ENCODE data around the gene ZNF584.
A peak's percentile ranks its signal among the peaks of the same experiment; 100 is the strongest.
"Not testable (repeated sequence)": the region's sequence is repeated elsewhere in the genome, so short reads cannot be mapped to it uniquely, and the experiment has no call there.

ZNF584 gene

GRCh38 chr19:58406818-58407657, 1.4 kb upstream of the ZNF584 start:
- DNase-seq, result no peak

GRCh38 chr19:58407658-58408151, 744 bp upstream of the ZNF584 start:
- DNase-seq, result no peak

GRCh38 chr19:58409010-58409790, 751 bp downstream of the ZNF584 start:
- DNase-seq, result peak; percentile 9

- no peak for DNase-seq
These were observed 8.2 kb downstream of the ZNF584 start for GRCh38 chr19:58416604-58417003.

- no peak for DNase-seq
These were observed 8.6 kb downstream of the ZNF584 start for GRCh38 chr19:58417071-58417470.

- no peak for DNase-seq
These were observed 20.2 kb downstream of the ZNF584 start for GRCh38 chr19:58428617-58429016.

- no peak for DNase-seq
These were observed 21.3 kb downstream of the ZNF584 start for GRCh38 chr19:58429745-58430144.

- no peak for DNase-seq
These were observed 25.8 kb downstream of the ZNF584 start for GRCh38 chr19:58434217-58434616.

- peak; percentile 96 for DNase-seq
These were observed 31.4 kb downstream of the ZNF584 start, which contains the start of gene ZNF132 for GRCh38 chr19:58439576-58440554. Gene ZNF132, minus strand, starts transcription at chr19:58440153. Its CDS starts 332 bp downstream, at chr19:58439821.

GRCh38 chr19:58440556-58440955, 32.1 kb downstream of the ZNF584 start:
- no peak for DNase-seq

GRCh38 chr19:58442986-58443385, 34.5 kb downstream of the ZNF584 start:
- not testable (repeated sequence) for DNase-seq

- DNase-seq, result not testable (repeated sequence)
These were observed 40.4 kb downstream of the ZNF584 start for GRCh38 chr19:58448860-58449259.

- not testable (repeated sequence) for DNase-seq
These were observed 41.5 kb downstream of the ZNF584 start for GRCh38 chr19:58449980-58450379.

- no peak for DNase-seq
These were observed 42.5 kb downstream of the ZNF584 start for GRCh38 chr19:58450856-58451357.

- DNase-seq, result peak; percentile 94
These were observed 43.1 kb downstream of the ZNF584 start, which contains the start of gene ZNF324B for GRCh38 chr19:58451358-58452101. Gene ZNF324B, plus strand, starts transcription at chr19:58451622. Its CDS starts 2,080 bp downstream, at chr19:58453702.

- no peak for DNase-seq
These were observed 45.3 kb downstream of the ZNF584 start for GRCh38 chr19:58453743-58454142.

GRCh38 chr19:58455306-58455705, 46.9 kb downstream of the ZNF584 start:
- DNase-seq, result no peak

- no peak for DNase-seq
These were observed 47.7 kb downstream of the ZNF584 start for GRCh38 chr19:58456111-58456510.

- no peak for DNase-seq
These were observed 51.6 kb downstream of the ZNF584 start for GRCh38 chr19:58460039-58460438.

GRCh38 chr19:58466089-58466759, 57.8 kb downstream of the ZNF584 start:
- DNase-seq, result no peak
